ENCODE measurements around the gene FUT7.

FUT7 gene

DNA sequence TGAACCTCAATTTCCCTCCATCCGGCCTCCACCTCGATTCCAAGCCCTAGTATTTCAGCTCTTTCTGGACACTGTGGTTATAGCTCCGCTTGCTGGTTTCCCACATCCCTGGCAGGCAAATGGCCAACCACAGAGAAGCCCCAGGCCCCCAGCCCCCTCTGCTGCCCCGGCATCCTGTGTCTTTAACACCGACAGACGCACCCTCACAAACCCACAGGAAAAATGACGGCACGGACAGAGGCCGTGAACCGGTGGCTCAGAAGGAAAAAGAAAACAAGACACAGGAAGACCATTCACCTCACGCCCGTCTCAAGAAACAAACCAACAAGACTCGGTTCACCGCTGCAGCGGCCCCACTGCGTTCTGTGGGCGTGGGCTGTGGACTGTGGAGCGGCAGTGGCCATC is 34.1 kb downstream of the FUT7 start:
- ChIA-PET CTCF (interaction anchor here (3.6 to 5.4 kb wide), 2 partner anchors 32 to 50 kb away, joined by 15 to 38 read pairs; partner anchors contain the start of gene ABCA2), POLR2A (interaction anchor here (1.3 kb wide), 1 partner anchor 112 kb away, joined by 4 read pairs; the partner anchor contains the start of gene TRAF2)
- Histone ChIP-seq H3K9me3 (ENCODE audit: control insufficient read depth, insufficient read depth, low read depth, low read length) (no peaks in the 10 kb centered on the region), H3K4me3 (ENCODE audit: low read depth, low read length) (no peak overlapping the region), H3K4me1 (ENCODE audit: control insufficient read depth, insufficient read depth, low read length) (peaks cover 5% of the 10 kb centered on the region), H3K36me3 (ENCODE audit: control insufficient read depth in 2 of 2, insufficient read depth in 1 of 2, low read length in 2 of 2) (peaks cover 0 to 18% of the 10 kb centered on the region in 2 experiments; a peak in 1 of 3 replicates), H3K27ac (ENCODE audit: extremely low read depth, low read depth, low read length) (no peak overlapping the region)
- TF ChIP-seq, protein P1, sequence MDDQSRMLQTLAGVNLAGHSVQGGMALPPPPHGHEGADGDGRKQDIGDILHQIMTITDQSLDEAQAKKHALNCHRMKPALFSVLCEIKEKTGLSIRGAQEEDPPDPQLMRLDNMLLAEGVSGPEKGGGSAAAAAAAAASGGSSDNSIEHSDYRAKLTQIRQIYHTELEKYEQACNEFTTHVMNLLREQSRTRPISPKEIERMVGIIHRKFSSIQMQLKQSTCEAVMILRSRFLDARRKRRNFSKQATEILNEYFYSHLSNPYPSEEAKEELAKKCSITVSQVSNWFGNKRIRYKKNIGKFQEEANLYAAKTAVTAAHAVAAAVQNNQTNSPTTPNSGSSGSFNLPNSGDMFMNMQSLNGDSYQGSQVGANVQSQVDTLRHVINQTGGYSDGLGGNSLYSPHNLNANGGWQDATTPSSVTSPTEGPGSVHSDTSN (CRISPR knock-in tag; IDR thresholded peaks at IDR 0.05) = no peak
- no peak for TF ChIP-seq ZNF366 (tag by site-specific recombination; conservative IDR thresholded peaks at IDR 0.05)
- TF ChIP-seq, protein P2, sequence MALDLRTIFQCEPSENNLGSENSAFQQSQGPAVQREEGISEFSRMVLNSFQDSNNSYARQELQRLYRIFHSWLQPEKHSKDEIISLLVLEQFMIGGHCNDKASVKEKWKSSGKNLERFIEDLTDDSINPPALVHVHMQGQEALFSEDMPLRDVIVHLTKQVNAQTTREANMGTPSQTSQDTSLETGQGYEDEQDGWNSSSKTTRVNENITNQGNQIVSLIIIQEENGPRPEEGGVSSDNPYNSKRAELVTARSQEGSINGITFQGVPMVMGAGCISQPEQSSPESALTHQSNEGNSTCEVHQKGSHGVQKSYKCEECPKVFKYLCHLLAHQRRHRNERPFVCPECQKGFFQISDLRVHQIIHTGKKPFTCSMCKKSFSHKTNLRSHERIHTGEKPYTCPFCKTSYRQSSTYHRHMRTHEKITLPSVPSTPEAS (tag by site-specific recombination; IDR thresholded peaks at IDR 0.05) = no peak
- TF ChIP-seq ZNF623 (tag by site-specific recombination; IDR thresholded peaks at IDR 0.05) = no peak
- TF ChIP-seq, protein P3, sequence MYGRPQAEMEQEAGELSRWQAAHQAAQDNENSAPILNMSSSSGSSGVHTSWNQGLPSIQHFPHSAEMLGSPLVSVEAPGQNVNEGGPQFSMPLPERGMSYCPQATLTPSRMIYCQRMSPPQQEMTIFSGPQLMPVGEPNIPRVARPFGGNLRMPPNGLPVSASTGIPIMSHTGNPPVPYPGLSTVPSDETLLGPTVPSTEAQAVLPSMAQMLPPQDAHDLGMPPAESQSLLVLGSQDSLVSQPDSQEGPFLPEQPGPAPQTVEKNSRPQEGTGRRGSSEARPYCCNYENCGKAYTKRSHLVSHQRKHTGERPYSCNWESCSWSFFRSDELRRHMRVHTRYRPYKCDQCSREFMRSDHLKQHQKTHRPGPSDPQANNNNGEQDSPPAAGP (tag by site-specific recombination; IDR thresholded peaks at IDR 0.05) = no peak
- no peak for TF ChIP-seq ZNF341 (tag by site-specific recombination; IDR thresholded peaks at IDR 0.05; ENCODE audit: low read depth)
- TF ChIP-seq TRIM28 (IDR thresholded peaks at IDR 0.05; ENCODE audit: borderline replicate concordance, low read length) = no peak
- TF ChIP-seq KLF9 (tag by site-specific recombination; IDR thresholded peaks at IDR 0.05; ENCODE audit: low read depth) = no peak
- TF ChIP-seq SCRT1 (tag by site-specific recombination; IDR thresholded peaks at IDR 0.05; ENCODE audit: borderline replicate concordance) = no peak
- no peak for TF ChIP-seq ZNF707 (tag by site-specific recombination; IDR thresholded peaks at IDR 0.05)
- TF ChIP-seq, protein P4, sequence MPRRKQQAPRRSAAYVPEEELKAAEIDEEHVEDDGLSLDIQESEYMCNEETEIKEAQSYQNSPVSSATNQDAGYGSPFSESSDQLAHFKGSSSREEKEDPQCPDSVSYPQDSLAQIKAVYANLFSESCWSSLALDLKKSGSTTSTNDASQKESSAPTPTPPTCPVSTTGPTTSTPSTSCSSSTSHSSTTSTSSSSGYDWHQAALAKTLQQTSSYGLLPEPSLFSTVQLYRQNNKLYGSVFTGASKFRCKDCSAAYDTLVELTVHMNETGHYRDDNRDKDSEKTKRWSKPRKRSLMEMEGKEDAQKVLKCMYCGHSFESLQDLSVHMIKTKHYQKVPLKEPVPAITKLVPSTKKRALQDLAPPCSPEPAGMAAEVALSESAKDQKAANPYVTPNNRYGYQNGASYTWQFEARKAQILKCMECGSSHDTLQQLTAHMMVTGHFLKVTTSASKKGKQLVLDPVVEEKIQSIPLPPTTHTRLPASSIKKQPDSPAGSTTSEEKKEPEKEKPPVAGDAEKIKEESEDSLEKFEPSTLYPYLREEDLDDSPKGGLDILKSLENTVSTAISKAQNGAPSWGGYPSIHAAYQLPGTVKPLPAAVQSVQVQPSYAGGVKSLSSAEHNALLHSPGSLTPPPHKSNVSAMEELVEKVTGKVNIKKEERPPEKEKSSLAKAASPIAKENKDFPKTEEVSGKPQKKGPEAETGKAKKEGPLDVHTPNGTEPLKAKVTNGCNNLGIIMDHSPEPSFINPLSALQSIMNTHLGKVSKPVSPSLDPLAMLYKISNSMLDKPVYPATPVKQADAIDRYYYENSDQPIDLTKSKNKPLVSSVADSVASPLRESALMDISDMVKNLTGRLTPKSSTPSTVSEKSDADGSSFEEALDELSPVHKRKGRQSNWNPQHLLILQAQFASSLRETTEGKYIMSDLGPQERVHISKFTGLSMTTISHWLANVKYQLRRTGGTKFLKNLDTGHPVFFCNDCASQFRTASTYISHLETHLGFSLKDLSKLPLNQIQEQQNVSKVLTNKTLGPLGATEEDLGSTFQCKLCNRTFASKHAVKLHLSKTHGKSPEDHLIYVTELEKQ (tag by site-specific recombination; IDR thresholded peaks at IDR 0.05; ENCODE audit: borderline replicate concordance) = no peak
- no peak for TF ChIP-seq ZNF140 (tag by site-specific recombination; IDR thresholded peaks at IDR 0.05)
- no peak for TF ChIP-seq ZNF560 (tag by site-specific recombination; IDR thresholded peaks at IDR 0.05; ENCODE audit: borderline replicate concordance)
- no peak for TF ChIP-seq ZNF585B (tag by site-specific recombination; IDR thresholded peaks at IDR 0.05)
- TF ChIP-seq ZNF157 (tag by site-specific recombination; IDR thresholded peaks at IDR 0.05) = no peak
- no peak for TF ChIP-seq ZNF132 (tag by site-specific recombination; IDR thresholded peaks at IDR 0.05; ENCODE audit: borderline replicate concordance)
- TF ChIP-seq, protein P5, sequence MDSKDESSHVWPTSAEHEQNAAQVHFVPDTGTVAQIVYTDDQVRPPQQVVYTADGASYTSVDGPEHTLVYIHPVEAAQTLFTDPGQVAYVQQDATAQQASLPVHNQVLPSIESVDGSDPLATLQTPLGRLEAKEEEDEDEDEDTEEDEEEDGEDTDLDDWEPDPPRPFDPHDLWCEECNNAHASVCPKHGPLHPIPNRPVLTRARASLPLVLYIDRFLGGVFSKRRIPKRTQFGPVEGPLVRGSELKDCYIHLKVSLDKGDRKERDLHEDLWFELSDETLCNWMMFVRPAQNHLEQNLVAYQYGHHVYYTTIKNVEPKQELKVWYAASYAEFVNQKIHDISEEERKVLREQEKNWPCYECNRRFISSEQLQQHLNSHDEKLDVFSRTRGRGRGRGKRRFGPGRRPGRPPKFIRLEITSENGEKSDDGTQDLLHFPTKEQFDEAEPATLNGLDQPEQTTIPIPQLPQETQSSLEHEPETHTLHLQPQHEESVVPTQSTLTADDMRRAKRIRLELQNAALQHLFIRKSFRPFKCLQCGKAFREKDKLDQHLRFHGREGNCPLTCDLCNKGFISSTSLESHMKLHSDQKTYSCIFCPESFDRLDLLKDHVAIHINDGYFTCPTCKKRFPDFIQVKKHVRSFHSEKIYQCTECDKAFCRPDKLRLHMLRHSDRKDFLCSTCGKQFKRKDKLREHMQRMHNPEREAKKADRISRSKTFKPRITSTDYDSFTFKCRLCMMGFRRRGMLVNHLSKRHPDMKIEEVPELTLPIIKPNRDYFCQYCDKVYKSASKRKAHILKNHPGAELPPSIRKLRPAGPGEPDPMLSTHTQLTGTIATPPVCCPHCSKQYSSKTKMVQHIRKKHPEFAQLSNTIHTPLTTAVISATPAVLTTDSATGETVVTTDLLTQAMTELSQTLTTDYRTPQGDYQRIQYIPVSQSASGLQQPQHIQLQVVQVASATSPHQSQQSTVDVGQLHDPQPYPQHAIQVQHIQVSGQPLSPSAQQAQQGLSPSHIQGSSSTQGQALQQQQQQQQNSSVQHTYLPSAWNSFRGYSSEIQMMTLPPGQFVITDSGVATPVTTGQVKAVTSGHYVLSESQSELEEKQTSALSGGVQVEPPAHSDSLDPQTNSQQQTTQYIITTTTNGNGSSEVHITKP (tag by site-specific recombination; IDR thresholded peaks at IDR 0.05) = no peak
- TF ChIP-seq KLF8 (tag by site-specific recombination; IDR thresholded peaks at IDR 0.05) = no peak

Measured in HEK293 (cell line).